ENCODE measurements around the gene RASL10A.

The RASL10A gene

DNA sequence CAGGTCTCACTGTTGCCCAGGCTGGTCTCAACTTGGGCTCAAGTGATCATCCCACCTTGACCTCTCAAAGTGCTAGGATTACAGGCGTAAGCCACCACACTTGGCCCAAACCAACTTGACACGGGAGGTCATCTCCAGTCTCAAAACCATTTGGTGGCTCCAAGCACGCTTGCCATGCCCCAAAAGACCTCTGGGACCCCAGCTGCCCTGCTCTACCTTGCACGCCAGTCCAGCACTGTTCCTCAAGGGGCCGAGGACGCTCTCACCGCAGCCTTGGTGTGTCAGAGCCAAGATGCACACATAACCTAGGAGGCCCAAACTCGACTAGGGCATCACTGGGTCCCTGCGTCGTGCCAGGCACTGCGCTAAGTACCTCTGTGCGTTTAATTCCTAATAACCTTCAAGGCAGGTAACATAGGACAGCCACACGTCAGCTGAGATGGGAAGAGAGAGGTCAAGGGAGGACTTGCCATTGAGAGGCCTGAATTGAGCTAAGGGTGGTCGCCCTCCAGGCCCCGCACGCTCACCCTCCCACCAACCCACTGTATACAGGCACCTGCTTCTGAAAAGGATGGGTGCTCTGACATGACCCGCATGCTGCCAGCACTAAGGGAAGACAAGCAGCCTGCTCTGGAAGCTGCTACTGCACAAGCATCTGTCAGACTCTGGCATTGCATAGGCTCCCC is 13.6 kb downstream of the RASL10A start:
- DNase-seq = no peak

GRCh38 chr22:29300807-29301601 is 14.5 kb downstream of the RASL10A start:
- DNase-seq = no peak

- no peak for DNase-seq
Observed at GRCh38 chr22:29300467-29300806, 15.1 kb downstream of the RASL10A start.

GRCh38 chr22:29299136-29299900 is 16.2 kb downstream of the RASL10A start:
- DNase-seq = no peak

- DNase-seq = no peak
Observed at GRCh38 chr22:29298641-29299040, 16.9 kb downstream of the RASL10A start.

- DNase-seq = no peak
Observed at GRCh38 chr22:29292379-29292778, 23.1 kb downstream of the RASL10A start.

GRCh38 chr22:29291215-29291614 is 24.3 kb downstream of the RASL10A start:
- no peak for DNase-seq

GRCh38 chr22:29290061-29290460 is 25.4 kb downstream of the RASL10A start:
- DNase-seq = no peak

DNA sequence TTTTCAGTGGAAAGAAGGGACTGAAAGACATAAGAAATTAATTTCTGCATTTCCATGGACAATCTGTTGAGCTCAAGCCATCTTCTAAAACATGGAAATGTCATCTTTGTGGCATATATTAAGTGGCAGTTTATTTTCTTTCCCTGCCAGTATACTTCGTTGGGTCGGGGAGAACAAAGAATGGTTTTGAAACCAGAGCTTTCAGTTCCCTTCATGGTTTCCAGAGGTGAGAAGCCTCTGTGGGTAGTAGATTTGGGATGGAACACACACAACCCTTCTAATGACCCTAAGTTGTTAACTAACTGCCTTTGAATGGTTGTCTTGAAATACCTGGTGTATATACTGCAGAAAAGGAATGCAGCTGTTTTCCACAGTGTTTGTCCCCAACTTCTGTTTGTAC is 26.7 kb downstream of the RASL10A start:
- DNase-seq = peak; percentile 42

DNA sequence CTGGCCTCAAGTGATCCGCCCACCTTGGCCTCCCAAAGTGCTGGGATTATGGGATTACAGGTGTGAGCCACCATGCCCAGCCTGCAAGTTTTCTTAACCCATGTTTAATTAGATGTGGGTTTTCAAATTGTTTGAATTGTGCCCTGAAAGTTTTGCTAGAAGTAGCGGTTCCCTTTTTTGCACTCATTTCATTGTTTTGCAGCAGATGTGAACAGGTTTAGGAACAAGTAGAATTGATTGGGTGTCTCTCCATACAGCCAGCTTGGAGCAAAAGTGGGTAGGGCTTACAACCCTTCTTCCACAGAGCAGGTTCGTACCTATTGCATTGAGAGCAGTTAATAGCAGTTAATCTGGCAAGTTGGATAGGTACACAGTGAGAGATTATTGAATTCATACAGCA is 31.3 kb downstream of the RASL10A start:
- peak; percentile 27 for DNase-seq

DNA sequence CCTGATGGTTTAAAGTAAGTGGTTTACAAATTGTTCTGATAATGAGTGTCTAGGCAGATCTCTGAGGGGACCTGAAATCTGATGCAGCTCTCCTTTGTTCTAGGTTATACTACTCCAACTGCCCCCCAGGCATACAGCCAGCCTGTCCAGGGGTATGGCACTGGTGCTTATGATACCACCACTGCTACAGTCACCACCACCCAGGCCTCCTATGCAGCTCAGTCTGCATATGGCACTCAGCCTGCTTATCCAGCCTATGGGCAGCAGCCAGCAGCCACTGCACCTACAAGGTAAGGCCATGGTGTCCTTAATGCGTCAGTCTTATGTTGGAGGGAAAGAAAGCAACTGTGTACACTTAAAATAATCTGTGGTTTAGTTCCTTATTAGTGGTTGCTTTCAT is 37.6 kb downstream of the RASL10A start:
- DNase-seq = no peak

GRCh38 chr22:29275819-29276565 is 39.5 kb downstream of the RASL10A start:
- DNase-seq = no peak

DNA sequence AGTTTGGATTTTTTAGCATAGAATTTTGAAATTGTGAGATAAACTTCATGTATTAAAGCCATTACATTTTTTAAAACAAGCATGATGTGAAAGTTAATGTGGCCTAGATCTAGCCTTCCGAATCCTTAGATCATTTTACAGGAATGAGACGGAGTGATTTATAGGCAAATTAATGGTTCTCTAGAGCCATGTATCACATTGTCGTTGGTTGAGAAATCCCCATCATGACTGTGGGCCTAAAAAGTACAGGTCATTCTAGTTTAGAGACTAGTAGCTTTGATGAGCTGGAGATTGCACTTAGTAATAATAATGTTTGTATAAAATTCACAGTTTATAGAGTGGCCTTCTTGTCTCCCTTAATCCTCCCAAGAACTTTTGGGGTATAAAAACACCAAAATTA is 40.3 kb downstream of the RASL10A start:
- DNase-seq = no peak

DNA sequence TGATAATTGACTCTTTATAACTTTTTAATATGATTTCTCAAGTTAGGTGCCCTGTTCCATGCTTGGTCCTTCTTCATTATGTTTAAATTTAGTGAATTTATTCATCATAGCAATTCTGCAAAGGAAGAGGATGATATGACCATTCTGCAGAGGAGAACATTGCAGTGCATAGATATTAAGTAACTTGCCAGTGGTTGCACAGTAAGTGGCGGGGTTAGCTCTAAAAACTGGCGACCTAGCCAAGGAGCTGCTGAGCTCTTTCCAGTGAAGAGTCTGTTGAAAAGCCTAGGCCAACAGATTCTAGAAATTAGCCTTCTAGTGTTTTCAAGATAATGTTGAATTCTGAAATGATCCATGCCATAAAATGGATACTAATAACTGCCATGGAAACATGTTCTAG is 42.9 kb downstream of the RASL10A start:
- DNase-seq = no peak

- peak; percentile 64 for DNase-seq
Observed at GRCh38 chr22:29270475-29271271, 44.8 kb downstream of the RASL10A start.

GRCh38 chr22:29269731-29270474 is 45.6 kb downstream of the RASL10A start:
- DNase-seq = peak; percentile 79

- DNase-seq = no peak
Observed at GRCh38 chr22:29269230-29269604, 46.3 kb downstream of the RASL10A start.

DNA sequence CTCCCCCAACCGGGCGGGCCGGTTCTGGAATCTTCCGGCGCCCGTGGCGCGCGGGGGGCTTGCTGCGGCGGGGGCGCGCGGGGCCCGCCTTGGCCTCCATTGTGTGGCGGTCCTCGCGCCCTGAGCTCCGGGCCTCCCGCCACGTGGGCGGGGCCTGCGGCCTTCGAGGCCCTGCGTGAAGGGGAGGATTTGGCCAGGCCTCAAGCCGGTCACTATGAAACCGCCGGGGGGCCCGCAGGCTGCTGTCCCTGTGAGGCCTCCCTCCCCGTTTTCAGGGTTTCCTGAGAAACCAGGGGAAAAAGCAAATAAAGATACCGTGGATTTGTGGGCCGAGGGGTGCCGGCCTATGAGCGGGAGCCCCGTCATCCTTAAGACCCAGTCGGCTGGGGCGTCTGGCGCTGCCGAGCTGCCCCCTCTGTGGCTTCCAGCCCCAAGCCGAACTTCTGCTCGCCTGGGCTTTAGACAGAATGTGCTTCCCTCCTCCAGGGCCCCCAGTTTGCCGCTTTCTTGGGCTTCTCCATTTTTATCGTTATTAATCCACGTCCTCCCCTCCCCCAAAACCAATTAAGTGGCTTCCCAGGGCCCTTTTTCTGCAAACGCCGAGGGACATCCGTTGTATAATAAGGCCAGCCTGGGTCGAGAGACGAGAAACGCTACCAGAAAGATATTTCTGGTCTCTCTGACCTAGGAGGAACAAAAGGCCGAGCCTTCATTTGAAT is 46.8 kb downstream of the RASL10A start:
- peak; percentile 15 for DNase-seq

DNA sequence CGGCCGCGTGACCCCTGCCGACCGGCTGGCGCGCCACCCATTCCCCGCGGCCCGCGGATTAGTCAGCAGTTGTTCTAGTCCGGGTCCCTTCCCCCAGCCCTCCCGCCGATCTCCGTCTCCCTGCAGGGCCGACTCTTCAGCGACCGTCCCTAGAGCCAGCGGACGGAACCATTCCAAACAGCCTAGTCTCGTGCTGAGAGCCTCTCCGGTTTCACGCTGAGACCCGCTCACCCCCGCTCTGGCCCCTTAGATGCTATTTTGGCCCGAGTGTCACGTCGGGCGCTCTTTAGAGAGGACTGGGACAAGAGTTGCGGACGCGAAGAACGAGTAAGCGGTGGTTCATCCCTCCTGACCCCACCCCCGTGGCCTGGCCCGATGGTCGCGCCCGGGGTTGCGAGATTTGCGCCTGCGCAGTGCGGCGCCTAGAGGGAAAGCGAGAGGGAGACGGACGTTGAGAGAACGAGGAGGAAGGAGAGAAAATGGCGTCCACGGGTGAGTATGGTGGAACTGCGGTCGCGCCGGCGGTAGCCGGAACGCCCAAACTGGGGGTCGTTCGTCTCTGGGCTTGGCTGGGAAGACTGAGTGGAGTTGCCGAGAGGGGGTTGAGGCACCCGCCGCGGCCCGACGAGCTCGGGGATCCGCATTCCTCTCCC is 47.5 kb downstream of the RASL10A start, which contains the start of the genes EWSR1 and RHBDD3:
TSS of gene EWSR1 (plus strand) at position 411 of the 653 bp plus-strand sequence. CDS start at position 480, 69 bp downstream.
TSS of gene RHBDD3 (minus strand) at position 124 of the 653 bp plus-strand sequence. CDS start 2,355 bp downstream, outside the sequence.
- peak; percentile 93 for DNase-seq

DNA sequence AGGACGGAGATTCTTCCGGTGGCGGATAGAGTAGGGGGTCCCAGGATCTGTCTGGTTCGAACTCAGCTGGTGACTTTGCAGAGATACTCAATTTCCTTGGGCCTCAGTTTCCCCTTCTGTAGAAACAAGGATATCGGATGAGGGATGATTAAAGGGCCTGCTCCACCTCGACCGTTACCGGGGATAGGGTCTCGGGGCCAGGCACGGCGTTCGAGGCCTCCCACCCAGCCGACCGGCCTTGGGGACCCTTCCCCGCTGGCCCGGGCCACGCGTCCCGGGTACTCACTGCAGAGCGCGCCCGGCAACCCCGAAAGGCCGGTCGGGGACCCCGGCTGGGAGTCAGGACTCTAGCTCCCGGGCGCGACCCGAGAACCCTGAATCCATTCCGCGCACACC is 48.0 kb downstream of the RASL10A start:
- no peak for DNase-seq

Measured in MV-4-11 (cell line).